Measurements from ENCODE around the gene NOXO1.
"Not testable (repeated sequence)": the region's sequence is repeated elsewhere in the genome, so short reads cannot be mapped to it uniquely, and the experiment has no call there.

DNA sequence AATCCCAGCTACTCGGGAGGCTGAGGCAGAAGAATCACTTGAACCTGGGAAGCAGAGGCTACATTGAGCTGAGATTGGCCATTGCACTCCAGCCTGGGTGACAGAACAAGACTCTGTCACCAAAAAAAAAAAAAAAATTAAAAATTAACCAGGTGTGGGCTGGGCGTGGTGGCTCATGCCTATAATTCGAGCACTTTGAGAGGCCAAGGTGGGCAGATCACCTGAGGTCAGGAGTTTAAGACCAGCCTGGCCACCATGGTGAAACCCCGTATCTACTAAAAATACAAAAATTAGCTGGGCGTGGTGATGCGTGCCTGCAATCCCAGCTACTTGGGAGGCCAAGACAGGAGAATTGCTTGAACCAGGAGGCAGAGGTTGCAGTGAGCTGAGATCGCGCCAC, 41.4 kb downstream of the NOXO1 start:
- TF ChIP-seq, protein P1, sequence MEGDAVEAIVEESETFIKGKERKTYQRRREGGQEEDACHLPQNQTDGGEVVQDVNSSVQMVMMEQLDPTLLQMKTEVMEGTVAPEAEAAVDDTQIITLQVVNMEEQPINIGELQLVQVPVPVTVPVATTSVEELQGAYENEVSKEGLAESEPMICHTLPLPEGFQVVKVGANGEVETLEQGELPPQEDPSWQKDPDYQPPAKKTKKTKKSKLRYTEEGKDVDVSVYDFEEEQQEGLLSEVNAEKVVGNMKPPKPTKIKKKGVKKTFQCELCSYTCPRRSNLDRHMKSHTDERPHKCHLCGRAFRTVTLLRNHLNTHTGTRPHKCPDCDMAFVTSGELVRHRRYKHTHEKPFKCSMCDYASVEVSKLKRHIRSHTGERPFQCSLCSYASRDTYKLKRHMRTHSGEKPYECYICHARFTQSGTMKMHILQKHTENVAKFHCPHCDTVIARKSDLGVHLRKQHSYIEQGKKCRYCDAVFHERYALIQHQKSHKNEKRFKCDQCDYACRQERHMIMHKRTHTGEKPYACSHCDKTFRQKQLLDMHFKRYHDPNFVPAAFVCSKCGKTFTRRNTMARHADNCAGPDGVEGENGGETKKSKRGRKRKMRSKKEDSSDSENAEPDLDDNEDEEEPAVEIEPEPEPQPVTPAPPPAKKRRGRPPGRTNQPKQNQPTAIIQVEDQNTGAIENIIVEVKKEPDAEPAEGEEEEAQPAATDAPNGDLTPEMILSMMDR (IDR thresholded peaks at IDR 0.05; ENCODE audit: extremely low read depth in 1 of 2, insufficient read depth in 1 of 2, low read depth in 1 of 2, low read length in 2 of 2), result not testable (repeated sequence)
- TF ChIP-seq POLR2A (IDR thresholded peaks at IDR 0.05; ENCODE audit: low read depth, low read length); EZH2 (IDR thresholded peaks at IDR 0.05; ENCODE audit: borderline replicate concordance, low read depth, low read length, severe bottlenecking): not testable (repeated sequence)

All from endothelial cell of umbilical vein (primary cell).